OCI-LY1 (cell line): ENCODE measurements around the gene SLC38A7.

Experiments used
- EZH2 ChIP-seq: fragments of 200-600 bp; sonication (generic), shearing (Covaris generic); IDR thresholded peaks from 2 replicates; pipeline ENCODE4 v1.8.0; 2017; ENCODE audit warnings: borderline replicate concordance, mixed run types, mild to moderate bottlenecking, antibody characterized with exemption, low read length, moderate library complexity, mixed read lengths
- TF ChIP-seq, protein P1 (sequence below): fragments of 200-600 bp; sonication (generic), shearing (Covaris generic); IDR thresholded peaks from 2 replicates; pipeline ENCODE4 v1.5.1; 2017; ENCODE audit warnings: mild to moderate bottlenecking, antibody characterized with exemption, low read length, moderate library complexity, mixed read lengths

DNA sequence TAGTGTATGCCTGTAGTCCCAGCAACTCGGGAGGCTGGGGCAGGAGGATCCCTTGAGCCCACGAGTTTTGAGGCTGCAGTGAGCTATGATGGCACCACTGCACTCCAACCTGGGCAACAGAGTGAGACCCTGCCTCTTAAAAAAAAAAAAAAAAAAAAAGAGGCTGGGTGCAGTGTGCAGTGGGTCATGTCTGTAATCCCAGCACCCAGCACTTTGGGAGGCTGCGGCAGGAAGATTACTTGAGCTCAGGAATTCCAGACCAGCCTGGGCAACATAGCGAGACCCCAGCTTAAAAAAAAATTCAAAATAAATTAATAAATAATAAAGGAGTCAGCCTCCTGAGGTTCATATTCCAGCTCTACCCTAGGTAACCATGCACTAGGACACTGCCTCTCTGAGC, 45.3 kb downstream of the SLC38A7 start:
- TF ChIP-seq EZH2, result no peak
- TF ChIP-seq, protein P1, sequence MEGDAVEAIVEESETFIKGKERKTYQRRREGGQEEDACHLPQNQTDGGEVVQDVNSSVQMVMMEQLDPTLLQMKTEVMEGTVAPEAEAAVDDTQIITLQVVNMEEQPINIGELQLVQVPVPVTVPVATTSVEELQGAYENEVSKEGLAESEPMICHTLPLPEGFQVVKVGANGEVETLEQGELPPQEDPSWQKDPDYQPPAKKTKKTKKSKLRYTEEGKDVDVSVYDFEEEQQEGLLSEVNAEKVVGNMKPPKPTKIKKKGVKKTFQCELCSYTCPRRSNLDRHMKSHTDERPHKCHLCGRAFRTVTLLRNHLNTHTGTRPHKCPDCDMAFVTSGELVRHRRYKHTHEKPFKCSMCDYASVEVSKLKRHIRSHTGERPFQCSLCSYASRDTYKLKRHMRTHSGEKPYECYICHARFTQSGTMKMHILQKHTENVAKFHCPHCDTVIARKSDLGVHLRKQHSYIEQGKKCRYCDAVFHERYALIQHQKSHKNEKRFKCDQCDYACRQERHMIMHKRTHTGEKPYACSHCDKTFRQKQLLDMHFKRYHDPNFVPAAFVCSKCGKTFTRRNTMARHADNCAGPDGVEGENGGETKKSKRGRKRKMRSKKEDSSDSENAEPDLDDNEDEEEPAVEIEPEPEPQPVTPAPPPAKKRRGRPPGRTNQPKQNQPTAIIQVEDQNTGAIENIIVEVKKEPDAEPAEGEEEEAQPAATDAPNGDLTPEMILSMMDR, result no peak
